Mesodermal cell (in vitro differentiated cells): ENCODE results near the gene HIVEP1.

Experiments
- H3K27ac ChIP-seq: 2 replicates; pipeline ENCODE4 v1.7.0; 2013; ENCODE audit warnings: mild to moderate bottlenecking, low read depth, low read length, moderate library complexity; ENCODE audit not compliant: severe bottlenecking
- H3K36me3 ChIP-seq: 2 replicates; pipeline ENCODE4 v1.7.1; 2013; ENCODE audit warnings: mild to moderate bottlenecking, low read length, moderate library complexity; ENCODE audit not compliant: control insufficient read depth, insufficient read depth
- H3K4me1 ChIP-seq: one replicate; pipeline ENCODE4 v1.7.1; 2013; ENCODE audit warnings: mild to moderate bottlenecking, low read length; ENCODE audit not compliant: insufficient read depth, control insufficient read depth, poor library complexity, severe bottlenecking
- H3K4me3 ChIP-seq: 2 replicates; pipeline ENCODE4 v1.7.0; 2013; ENCODE audit warnings: low read length, control low read depth, mild to moderate bottlenecking; ENCODE audit not compliant: insufficient read depth, poor library complexity, severe bottlenecking; ENCODE audit errors: extremely low read depth
- H3K9me3 ChIP-seq: 2 replicates; pipeline ENCODE4 v1.7.1; 2013; ENCODE audit warnings: mild to moderate bottlenecking, low read length, moderate library complexity; ENCODE audit not compliant: control insufficient read depth
- WGBS, 2 experiments: methylation state at CpG; one replicate each; pipeline ENCODE4 v1.1.5; 2013; ENCODE audit warnings: missing lambda C conversion rate in 2 of 2; ENCODE audit not compliant: insufficient coverage in 2 of 2; 5-methylcytosine and 5-hydroxymethylcytosine counted together

The HIVEP1 gene

GRCh38 chr6:12116978-12117377, 104.9 kb downstream of the HIVEP1 start:
- 80% methylated on average over 1 of the region's 3 CpGs; no CpG with 5 or more reads in 1 of the 2 experiments for WGBS, 2 experiments
- H3K4me3 ChIP-seq, result no peak overlapping the region

DNA sequence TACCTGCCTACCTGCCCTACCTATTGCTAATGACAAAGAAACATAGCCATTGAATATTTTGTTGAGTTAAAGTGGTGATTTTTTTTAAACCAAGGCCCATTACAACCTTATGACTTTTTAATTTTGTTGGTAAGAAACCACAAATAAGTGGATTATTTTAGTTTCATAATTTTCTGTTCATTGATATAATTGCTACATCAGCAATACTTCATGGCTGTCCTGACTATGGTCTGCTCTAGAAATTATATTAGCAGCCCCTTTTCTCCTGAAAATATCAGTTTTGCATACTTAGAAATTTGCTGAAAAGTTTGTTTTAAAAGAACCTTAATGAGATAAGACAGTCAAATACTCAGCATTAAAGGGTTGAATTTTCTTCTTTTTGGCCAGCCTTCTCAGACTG, 106.5 kb downstream of the HIVEP1 start:
- Histone ChIP-seq H3K4me1 (no peaks in the 10 kb centered on the region), H3K9me3 (peaks cover 5% of the 10 kb centered on the region), H3K4me3 (no peak overlapping the region), H3K36me3 (peaks cover 70% of the 10 kb centered on the region), H3K27ac (no peak overlapping the region)

More at GRCh38 chr6:12116978-12117377, 104.9 kb downstream of the HIVEP1 start:
- H3K9me3 ChIP-seq, result peaks cover 5% of the 10 kb centered on the region
- peaks cover 5% of the 10 kb centered on the region for H3K4me1 ChIP-seq
- no peak overlapping the region for H3K27ac ChIP-seq
- H3K36me3 ChIP-seq, result peaks cover 54% of the 10 kb centered on the region

- 100% methylated on average over 1 of the region's 2 CpGs; no CpG with 5 or more reads in 1 of the 2 experiments for WGBS, 2 experiments
- Histone ChIP-seq H3K4me3 (no peak overlapping the region), H3K36me3 (peaks cover 76% of the 10 kb centered on the region), H3K9me3 (peaks cover 5% of the 10 kb centered on the region), H3K4me1 (no peaks in the 10 kb centered on the region), H3K27ac (no peak overlapping the region)
Observed at GRCh38 chr6:12119085-12119588, 107.0 kb downstream of the HIVEP1 start.

GRCh38 chr6:12125396-12125795, 113.3 kb downstream of the HIVEP1 start:
- Histone ChIP-seq H3K9me3 (no peaks in the 10 kb centered on the region), H3K4me3 (no peak overlapping the region), H3K36me3 (peaks cover 82% of the 10 kb centered on the region), H3K4me1 (no peaks in the 10 kb centered on the region), H3K27ac (no peak overlapping the region)
- WGBS, 2 experiments, result 96 to 100% methylated on average over 4 of the region's 4 CpGs

- Histone ChIP-seq H3K4me3 (no peak overlapping the region), H3K27ac (no peak overlapping the region), H3K4me1 (no peaks in the 10 kb centered on the region), H3K9me3 (no peaks in the 10 kb centered on the region), H3K36me3 (peaks cover 79% of the 10 kb centered on the region)
- WGBS, 2 experiments, result no CpG with 5 or more reads among the region's 1 CpG
Observed at GRCh38 chr6:12126051-12126450, 113.9 kb downstream of the HIVEP1 start.

DNA sequence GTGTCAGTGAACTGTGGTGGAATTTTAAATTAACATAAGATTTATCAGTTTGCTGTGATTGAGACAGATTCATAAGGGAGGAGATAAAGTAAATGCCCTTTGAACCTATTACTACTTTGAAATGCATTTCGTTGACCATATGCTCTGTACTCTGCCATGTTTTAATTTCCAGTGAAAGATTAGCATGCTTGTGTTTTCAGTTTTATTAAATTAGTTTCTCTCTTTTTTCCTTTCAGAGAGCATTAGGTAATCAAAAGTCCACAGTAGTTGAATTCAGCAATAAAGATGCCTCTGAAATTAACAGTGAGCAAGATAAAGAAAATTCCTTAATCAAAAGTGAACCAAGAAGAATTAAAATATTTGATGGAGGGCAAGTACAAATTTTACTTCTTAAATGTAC, 117.4 kb downstream of the HIVEP1 start:
- Histone ChIP-seq H3K4me1 (no peaks in the 10 kb centered on the region), H3K27ac (no peak overlapping the region), H3K9me3 (no peaks in the 10 kb centered on the region), H3K36me3 (peaks cover 57% of the 10 kb centered on the region), H3K4me3 (no peak overlapping the region)
- no CpG with 5 or more reads among the region's 1 CpG for WGBS, 2 experiments

DNA sequence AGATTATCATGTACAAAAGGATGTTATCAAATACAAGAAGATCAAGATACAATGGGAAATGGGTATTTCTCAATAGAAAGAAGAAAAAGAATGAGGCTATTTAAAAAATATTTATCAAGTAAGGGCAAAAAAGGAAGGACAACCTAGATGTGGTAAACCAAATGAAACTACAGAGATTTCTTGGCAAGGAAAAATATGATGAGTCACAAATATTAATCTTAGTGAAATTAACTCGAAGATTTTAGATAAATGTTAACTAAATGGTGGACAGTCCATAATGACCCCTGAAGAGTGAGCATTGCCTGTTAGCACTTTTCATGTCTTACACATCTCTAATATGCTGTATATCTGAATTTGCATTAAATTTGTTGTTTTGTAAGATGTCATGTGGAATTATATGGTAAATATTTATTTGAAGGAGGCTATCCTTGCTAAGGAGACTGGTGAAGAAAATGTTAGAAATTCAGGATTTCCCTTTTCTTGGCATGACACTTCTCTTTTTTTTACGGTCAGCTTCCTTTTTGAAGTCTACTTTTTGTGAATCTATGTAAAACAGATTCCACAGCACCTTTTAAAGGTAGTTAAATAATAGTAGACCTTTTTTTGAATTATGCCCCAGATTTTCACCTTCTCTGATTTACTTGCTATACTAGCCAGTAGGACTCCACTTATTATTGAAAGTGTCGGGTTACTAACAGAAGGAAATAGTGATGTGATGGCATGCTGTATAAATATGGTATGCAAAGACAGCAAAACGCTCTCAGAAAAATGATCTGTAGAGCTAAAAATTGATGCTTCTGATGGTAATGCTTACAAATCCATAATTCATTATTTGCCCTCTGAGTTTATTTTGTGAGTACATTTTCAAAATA, 120.5 kb downstream of the HIVEP1 start:
- Histone ChIP-seq H3K27ac (no peak overlapping the region), H3K9me3 (no peaks in the 10 kb centered on the region), H3K4me1 (no peaks in the 10 kb centered on the region), H3K4me3 (no peak overlapping the region), H3K36me3 (peaks cover 58% of the 10 kb centered on the region)
- WGBS, 2 experiments, result 100% methylated on average over 1 of the region's 4 CpGs

DNA sequence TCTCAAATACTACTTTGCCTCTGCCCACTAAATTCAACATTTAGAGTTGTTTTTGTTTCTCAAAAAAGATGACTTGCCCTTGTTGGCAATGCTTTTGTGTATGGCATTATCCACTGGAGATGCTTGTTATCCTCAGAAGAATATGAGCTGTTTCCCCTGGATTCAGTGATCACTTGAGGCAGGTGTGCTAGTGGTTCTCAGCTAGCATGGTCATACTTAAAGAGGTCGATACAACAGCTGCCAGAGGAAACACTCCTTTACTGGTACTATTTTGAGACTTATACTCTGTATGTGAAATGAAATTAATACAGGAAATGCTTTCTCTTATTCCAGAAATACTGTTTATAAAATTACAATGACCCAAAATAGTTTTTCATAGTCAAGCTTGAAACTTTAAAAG, 122.5 kb downstream of the HIVEP1 start:
- WGBS, 2 experiments, result no CpG with 5 or more reads among the region's 1 CpG
- Histone ChIP-seq H3K27ac (no peak overlapping the region), H3K9me3 (peaks cover 10% of the 10 kb centered on the region), H3K36me3 (peaks cover 62% of the 10 kb centered on the region), H3K4me1 (no peaks in the 10 kb centered on the region), H3K4me3 (no peak overlapping the region)

GRCh38 chr6:12134991-12135390, 122.9 kb downstream of the HIVEP1 start:
- Histone ChIP-seq H3K27ac (no peak overlapping the region), H3K4me1 (no peaks in the 10 kb centered on the region), H3K9me3 (peaks cover 11% of the 10 kb centered on the region), H3K36me3 (peaks cover 63% of the 10 kb centered on the region), H3K4me3 (no peak overlapping the region)
- 57% methylated on average over 1 of the region's 2 CpGs; no CpG with 5 or more reads in 1 of the 2 experiments for WGBS, 2 experiments

- no CpG with 5 or more reads among the region's 4 CpGs for WGBS, 2 experiments
- H3K36me3 ChIP-seq, result peaks cover 66% of the 10 kb centered on the region
- no peaks in the 10 kb centered on the region for H3K4me1 ChIP-seq
- H3K27ac ChIP-seq, result no peak overlapping the region
- H3K4me3 ChIP-seq, result no peak overlapping the region
- peaks cover 11% of the 10 kb centered on the region for H3K9me3 ChIP-seq
Observed at GRCh38 chr6:12136905-12137304, 124.8 kb downstream of the HIVEP1 start.

DNA sequence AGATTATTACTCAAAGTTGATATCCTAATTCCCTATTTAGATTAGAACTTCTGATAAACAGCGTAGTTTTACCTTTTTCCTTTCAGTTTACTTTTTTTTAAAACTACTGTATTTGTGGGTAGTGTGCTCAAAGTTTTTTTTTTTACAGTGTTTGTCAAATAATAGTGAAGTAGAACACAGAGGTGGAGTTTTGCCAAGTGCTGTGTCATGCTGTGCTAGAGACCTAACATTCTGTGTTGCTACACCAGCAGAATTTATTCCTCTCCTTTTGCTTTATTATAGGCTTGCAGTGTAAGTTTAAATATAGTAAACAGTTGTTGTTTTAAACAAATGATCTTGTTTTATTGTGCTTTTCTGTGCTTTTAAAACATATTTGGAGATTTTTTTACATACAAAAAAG, 125.4 kb downstream of the HIVEP1 start:
- Histone ChIP-seq H3K9me3 (peaks cover 11% of the 10 kb centered on the region), H3K4me3 (no peak overlapping the region), H3K4me1 (no peaks in the 10 kb centered on the region), H3K36me3 (peaks cover 65% of the 10 kb centered on the region), H3K27ac (no peak overlapping the region)
- no CpG with 5 or more reads among the region's 1 CpG for WGBS, 2 experiments
